ENCODE data around the gene XYLT1. TPM values are rescaled to one million over a fixed set of nuclear protein-coding genes. Genes with fewer than 3 reads are reported as not detected.
"Not testable (repeated sequence)": the region's sequence is repeated elsewhere in the genome, so short reads cannot be mapped to it uniquely, and the experiment has no call there.

Gene XYLT1
- total RNA-seq, 1 donor from 2014 or later: 59.1 TPM

DNA sequence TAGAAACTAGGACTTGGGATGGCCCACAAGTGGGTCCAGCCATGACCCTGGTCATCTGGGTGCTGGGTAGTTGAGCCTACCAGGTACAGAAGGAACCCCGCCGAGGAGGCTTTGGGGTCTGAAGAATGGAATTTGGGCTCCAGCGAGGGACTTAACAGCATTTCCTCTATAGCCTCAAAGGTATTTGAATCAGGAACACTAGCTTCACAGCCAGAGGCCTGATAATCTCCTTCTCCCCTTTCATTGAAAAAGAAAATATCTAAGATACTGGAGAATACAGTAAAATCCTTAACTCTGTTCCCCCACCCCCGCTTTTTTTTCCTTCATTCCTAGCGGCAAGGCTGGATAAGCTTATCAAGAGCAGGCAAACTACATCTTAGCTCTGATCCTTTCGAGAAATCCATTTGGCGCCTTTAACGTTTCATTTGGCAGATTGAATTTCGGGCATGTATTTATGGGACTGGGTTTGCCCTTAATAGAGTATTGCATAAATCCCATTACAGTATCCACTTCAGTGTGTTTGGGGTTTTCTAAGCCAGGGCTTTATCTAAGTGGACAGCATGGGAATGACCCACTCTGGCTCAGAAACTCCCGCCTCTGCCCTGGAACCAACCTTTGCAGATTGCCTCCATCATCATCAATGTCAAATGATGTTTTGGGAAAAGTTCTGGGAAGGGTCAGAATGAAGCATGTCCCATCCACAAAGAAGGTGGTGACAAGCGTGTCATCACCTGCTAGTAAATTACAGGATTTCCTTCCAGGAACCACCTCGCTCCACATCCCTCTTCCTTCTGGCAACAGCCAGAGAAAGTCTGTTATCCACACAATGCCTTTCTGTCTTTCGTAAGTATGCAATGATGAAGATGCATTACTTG is 36.9 kb downstream of the XYLT1 start:
- no peak for DNase-seq (ENCODE audit: low spot score)

- DNase-seq (ENCODE audit: low spot score): no peak
These were observed 37.7 kb downstream of the XYLT1 start for GRCh38 chr16:17432901-17433576.

- no peak for DNase-seq (ENCODE audit: low spot score)
These were observed 38.7 kb downstream of the XYLT1 start for GRCh38 chr16:17431968-17432625.

DNA sequence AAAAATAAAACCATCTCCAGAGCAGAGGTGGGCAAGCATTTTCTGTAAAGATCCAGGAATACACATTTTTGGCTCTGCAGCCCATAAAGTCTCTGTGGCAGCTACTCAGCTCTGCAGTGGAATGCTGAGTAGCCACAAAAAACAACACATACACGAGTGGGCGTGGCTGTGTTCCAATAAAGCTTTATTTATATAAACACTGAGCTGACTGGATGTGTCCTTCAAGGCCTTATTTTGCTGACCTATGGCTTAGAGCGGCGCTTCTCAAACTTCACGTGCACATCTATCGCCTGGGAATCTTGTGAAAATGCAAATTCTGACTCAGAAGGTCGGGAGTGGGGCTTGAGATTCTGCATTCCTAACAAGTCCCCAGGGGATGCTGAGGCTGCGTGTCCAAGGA is 39.7 kb downstream of the XYLT1 start:
- DNase-seq (ENCODE audit: low spot score): no peak

- DNase-seq (ENCODE audit: low spot score): no peak
These were observed 44.3 kb downstream of the XYLT1 start for GRCh38 chr16:17426451-17426850.

DNA sequence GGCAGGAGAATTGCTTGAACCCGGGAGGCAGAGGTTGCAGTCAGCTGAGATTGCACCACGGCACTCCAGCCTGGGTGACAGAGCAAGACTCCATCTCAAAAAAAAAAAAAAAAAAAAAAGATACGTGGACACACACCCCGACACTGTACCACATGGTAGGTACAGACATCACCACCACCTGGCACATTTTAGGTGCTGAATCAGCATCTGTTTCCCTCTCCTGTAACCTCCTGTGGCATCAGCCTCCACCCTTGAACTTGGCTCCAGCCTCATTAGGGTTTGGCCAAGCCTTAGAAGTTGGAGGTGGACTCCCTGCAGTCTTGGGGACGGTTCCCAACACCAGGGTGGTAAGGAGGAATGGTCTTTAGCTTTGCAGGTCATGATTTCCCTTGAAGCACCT is 46.0 kb downstream of the XYLT1 start:
- no peak for DNase-seq (ENCODE audit: low spot score)

DNA sequence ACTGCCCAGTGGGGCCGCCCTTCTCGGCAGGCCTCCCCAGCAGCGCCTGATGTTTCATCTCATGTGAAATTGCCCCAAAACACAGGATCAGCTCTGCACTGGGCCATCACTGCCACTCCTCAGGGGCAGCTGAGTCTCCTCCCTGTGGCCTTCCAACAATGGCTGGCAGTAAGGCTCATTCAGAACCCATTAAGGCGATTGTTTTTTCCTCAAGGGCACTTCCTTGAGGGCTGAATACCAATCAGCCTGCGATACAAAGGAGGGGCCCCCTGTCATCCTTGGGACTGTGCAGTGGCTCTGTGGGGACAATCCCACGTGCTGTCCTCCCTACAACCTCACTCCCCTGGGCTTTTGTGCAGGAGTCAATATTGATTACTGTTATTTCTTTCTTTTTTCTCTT is 47.5 kb downstream of the XYLT1 start:
- no peak for DNase-seq (ENCODE audit: low spot score)

GRCh38 chr16:17420816-17421215 is 49.9 kb downstream of the XYLT1 start:
- DNase-seq (ENCODE audit: low spot score): no peak

DNA sequence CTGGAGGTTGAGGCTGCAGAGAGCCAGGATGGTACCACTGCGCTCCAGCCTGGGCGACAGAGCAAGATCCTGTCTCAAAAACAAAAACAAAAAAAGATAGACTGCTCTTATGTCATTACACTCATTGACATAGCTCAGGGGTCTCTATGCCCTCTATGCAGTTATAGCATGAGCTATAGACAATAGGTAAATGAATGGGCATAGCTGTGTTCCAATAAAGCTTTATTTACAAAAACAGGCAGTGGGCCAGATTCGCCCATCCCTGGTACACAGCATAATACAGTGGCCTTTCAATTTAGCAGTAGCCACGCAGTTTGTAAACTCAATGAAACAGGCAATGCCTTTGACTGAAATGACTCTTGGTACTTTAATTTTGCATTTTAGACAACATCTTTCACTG is 51.5 kb downstream of the XYLT1 start:
- DNase-seq (ENCODE audit: low spot score): no peak

- DNase-seq (ENCODE audit: low spot score): no peak
These were observed 53.0 kb downstream of the XYLT1 start for GRCh38 chr16:17417740-17418139.

DNA sequence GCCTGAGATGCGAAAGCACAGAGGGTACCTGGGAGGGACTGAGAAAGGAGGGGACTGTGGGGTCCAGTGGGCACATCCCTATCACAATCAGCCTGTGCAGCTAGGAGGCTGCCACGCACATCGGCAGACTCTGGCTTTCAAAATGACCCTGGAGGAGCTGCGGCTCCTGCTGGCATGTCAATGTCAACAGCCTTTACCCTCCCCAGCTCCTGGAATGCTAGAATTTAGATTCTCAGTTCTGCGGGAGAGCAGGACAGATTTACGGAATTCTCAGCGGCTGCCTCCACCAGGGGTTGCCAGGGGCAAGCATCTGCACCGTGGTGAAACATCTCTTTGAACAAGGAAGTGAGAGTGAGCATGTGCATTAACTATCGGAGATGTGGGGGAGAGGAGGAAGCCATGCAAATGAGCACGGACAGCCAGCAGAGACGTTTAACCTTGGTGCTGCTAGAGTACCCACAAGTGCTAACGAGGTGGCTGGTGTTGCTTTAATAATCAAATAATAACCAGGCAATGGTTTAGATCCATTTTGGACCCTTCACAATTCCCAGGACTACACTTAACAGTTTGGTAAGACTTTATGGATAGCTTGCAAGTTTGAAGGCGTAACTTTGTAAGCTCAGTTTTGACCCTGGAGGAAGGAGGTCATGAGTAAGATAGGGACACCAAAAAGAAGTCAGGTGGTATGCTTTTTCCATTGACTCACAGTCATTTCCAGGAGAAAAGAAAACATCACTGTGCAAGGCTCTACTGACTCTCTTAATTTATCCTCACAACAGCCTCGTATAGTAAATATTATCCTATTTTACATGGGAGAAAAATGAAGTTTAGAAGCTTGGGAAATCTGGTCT is 54.1 kb downstream of the XYLT1 start:
- no peak for DNase-seq (ENCODE audit: low spot score)

DNA sequence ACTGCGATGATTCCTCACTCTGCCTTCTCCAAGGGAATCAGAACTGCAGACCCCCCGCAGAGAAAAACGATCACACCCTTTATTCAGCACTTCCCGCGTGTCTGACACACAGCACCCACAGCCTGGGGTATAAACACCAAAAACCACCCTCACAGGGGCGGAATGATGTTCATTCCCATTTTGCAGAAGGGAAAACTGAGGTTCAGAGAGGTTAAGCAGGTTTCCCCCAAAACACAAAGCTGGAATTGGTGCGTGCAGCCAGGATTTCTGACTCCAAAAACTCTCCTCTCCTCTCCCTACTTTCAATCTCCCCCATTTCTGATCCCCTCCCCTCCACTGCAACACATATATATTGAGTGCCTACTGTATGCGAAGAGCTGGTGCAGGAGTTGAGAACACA is 55.8 kb downstream of the XYLT1 start:
- no peak for DNase-seq (ENCODE audit: low spot score)

GRCh38 chr16:17414421-17414820 is 56.3 kb downstream of the XYLT1 start:
- no peak for DNase-seq (ENCODE audit: low spot score)

DNA sequence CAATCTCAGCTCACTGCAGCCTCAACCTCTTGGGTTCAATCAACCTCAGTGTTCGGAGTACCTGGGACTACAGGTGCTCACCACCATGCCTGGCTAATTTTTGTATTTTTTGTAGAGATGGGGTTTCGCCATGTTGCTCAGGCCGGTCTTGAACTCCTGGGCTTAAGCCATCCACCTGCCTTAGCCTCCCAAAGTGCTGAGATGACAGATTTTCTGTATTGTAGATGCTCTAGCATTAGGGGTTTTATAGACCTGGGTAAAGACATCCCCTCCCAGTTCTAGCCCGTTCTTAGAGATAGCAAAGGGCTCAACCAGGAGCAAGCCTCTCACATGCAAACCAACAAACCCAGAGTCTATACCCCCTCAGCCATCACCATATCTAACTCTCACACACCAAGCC is 57.3 kb downstream of the XYLT1 start:
- no peak for DNase-seq (ENCODE audit: low spot score)

- no peak for DNase-seq (ENCODE audit: low spot score)
These were observed 58.0 kb downstream of the XYLT1 start for GRCh38 chr16:17412791-17413190.

DNA sequence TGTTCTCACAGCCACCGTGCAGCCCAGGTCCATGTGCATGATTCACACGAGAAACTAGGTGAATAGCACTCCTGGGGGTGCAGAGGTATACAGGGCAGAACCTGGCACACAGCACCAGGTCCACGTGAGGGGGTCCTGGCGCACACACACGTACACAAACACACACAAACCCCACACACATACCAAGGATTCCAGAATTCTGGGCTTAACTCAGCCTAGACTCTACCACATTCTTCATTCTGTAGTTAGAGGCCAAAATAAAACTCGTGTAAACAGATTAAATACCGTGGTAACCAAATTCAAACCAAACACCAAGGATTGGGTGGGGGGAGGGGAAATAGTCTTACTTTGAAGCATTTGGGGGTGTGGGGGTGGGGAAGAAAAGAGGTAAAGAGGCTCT is 58.5 kb downstream of the XYLT1 start:
- no peak for DNase-seq (ENCODE audit: low spot score)

- no peak for DNase-seq (ENCODE audit: low spot score)
These were observed 59.5 kb downstream of the XYLT1 start for GRCh38 chr16:17411263-17411662.

DNA sequence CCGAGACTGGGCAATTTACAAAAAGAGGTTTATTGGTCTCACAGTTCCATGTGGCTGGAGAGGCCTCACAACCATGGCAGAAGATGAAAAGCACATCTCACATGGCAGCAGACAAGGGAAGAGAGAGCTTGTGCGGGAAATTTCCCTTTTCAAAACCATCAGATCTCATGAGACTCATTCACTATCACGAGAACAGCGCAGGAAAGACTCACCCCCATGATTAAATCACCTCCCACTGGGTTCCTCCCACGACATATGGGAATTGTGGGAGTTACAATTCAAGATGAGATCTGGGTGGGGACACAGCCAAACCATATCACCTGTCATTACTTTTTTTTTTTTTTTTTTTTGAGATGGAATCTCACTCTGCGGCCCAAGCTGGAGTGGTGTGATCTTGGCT is 60.4 kb downstream of the XYLT1 start:
- not testable (repeated sequence) for DNase-seq (ENCODE audit: low spot score)

GRCh38 chr16:17409894-17410293 is 60.9 kb downstream of the XYLT1 start:
- no peak for DNase-seq (ENCODE audit: low spot score)

- no peak for DNase-seq (ENCODE audit: low spot score)
These were observed 61.8 kb downstream of the XYLT1 start for GRCh38 chr16:17408955-17409441.

- no peak for DNase-seq (ENCODE audit: low spot score)
These were observed 62.5 kb downstream of the XYLT1 start for GRCh38 chr16:17408296-17408695.
